Amniotic epithelial cell (primary cell): ENCODE results near the gene RALGAPA2.

Source experiments
- DNase-seq: peaks from one replicate; pipeline ENCODE4 v3.0.0-alpha.2; 2010; ENCODE audit warnings: low read depth

The RALGAPA2 gene

DNA sequence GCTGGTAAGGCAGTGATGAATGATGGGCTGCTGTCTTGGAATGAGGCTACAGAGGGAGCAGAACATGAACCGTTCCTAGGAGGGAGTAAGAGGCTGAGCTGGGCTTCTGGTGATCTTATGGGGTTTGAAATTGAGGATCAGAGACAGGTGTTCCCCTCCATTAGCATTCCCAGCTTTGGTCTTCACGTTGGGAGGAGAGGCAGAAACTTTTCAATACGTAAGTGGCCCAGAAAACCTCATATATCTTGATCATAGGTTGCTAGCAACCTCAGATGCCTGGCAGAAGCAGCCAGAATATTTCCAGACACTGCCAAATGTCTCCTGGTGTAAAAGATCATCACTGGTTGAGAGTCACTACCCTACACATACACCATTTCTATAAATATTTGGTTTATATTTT, 177.4 kb downstream of the RALGAPA2 start:
- no peak for DNase-seq

DNA sequence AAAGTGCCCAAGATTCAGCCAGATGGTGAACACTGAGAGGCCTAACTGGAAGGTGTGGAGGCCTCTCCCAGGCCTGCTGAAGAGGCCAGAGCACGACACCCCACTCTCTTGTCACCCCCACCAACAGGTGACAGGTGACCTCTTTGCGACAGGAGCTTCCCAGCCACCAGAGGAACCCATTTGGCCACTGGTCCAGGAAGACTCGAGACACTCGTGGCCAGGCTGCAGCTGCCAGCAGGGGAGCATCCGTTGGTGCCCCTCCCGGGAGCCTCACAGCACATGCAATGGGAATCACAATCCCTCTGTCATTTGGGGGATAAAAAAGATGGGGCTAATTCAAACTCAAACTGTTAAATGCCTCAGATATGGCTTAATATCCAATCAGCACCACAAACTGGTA, 181.2 kb downstream of the RALGAPA2 start:
- DNase-seq = no peak

DNA sequence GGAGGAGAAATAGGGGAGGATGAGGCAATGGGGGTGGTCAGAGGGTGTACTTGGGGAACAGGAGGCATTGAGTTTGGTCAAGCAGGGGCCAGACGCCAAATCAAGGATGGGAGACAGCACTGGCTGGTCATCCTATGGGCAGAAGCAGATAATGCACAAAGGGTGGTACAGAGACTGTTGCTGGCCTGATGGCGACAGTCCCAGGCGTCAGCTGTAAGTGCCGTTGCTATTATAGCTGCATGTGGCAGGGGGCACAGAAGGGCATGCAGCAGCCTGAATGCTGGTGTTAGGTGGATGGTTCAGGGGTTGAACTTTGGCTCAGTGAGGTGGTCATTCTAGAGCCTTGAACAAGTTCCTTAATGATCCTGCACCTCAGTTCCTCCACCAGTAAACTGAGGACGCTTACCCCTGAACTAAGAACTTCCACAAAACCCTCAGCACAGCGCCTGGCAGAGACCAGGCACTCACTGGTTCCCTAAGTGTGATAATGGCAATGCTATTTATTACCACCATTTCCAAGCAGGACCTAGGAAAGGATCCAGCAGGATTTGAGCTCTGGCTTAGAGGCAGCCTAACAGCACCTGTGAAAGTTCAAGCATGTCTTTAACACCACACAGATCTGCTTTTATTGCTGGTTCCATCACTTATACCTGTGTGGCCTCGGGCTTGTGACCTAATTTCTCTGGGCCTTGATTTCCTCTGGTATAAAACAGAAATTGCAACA, 181.9 kb downstream of the RALGAPA2 start:
- DNase-seq = no peak

DNA sequence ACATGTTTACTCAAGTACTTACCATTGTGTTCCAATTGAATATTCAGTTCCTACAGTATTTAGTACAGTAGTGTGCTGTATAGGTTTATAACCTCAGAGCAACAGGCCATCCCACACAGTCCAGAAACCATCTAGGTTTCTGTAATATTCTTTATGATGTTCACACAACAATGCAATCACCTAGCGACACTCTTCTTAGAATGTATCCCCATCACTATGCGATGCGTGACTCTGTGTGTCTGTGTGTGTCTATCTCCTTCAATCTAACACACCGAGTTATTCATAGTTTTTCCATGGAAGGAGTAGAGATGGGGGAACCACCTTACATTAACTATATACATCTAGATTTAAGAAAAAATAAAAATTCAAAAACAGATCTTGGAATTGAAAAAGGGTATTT, 182.8 kb downstream of the RALGAPA2 start:
- DNase-seq = no peak

GRCh38 chr20:20528861-20529260, 183.6 kb downstream of the RALGAPA2 start:
- DNase-seq = no peak

GRCh38 chr20:20527661-20528060, 184.8 kb downstream of the RALGAPA2 start:
- no peak for DNase-seq

GRCh38 chr20:20525756-20526155, 186.7 kb downstream of the RALGAPA2 start:
- DNase-seq = no peak

DNA sequence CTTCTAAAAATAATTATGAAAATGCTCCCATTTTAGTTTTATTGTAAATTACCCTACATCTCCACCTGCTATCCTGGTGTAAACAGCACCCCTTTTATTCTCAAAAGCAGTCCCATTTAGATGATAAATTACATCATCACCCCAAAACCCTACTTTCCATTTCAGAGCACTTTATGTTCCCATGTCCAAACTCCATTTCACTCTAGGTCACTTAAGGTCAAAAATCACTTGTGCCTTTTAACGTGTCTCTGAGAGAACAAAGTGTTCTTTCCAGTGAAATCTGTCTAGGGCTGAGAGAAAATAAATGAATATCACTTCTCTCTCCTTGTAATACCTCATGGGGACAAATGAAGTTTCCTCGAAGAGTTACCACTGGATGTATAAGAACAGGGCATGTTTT, 187.2 kb downstream of the RALGAPA2 start:
- no peak for DNase-seq

- DNase-seq = no peak
Measured at GRCh38 chr20:20524756-20525155, 187.7 kb downstream of the RALGAPA2 start.

DNA sequence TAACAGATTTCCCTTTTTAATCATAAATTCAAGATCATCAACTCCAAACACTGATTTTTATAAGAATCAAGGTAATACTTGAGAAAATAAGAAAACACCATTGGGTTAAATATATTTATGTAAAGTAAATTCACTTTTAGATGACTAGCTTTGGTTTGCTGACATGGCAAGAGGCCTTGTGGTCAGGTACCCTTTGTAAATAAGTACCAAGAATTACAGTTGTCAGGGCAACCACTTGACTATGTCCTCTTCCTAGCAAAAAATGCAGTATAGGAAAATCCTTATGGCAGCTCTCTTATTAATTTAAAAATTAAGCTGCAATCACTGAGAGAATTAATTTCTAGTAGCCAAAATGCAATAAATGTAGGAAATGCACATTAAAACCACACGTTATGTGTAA, 190.7 kb downstream of the RALGAPA2 start:
- DNase-seq = peak; percentile 17

- peak; percentile 83 for DNase-seq
Measured at GRCh38 chr20:20520776-20521175, 191.7 kb downstream of the RALGAPA2 start.

- DNase-seq = no peak
Measured at GRCh38 chr20:20519269-20519668, 193.2 kb downstream of the RALGAPA2 start.

GRCh38 chr20:20518263-20518662, 194.2 kb downstream of the RALGAPA2 start:
- no peak for DNase-seq

DNA sequence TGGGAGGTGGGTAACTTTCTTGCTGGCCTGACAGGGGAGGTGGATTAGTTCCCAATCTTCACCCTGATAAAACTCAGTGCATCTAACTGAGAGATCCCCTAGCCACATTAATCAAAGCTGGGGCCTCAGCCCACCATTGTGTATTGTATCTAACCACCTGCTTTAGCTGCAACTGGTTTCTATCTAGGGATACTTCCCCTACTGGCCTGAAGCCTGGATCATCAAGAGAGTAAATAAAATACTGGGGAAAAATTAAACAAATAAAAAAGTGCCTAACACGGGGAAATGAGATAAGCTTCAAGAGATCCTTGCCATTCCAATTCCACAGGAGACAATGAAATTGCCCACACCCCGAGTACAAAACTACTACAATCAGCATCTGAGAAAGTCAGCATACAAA, 195.1 kb downstream of the RALGAPA2 start:
- no peak for DNase-seq

GRCh38 chr20:20513720-20514119, 198.7 kb downstream of the RALGAPA2 start:
- DNase-seq = no peak

GRCh38 chr20:20505554-20505953, 206.9 kb downstream of the RALGAPA2 start:
- DNase-seq = no peak

DNA sequence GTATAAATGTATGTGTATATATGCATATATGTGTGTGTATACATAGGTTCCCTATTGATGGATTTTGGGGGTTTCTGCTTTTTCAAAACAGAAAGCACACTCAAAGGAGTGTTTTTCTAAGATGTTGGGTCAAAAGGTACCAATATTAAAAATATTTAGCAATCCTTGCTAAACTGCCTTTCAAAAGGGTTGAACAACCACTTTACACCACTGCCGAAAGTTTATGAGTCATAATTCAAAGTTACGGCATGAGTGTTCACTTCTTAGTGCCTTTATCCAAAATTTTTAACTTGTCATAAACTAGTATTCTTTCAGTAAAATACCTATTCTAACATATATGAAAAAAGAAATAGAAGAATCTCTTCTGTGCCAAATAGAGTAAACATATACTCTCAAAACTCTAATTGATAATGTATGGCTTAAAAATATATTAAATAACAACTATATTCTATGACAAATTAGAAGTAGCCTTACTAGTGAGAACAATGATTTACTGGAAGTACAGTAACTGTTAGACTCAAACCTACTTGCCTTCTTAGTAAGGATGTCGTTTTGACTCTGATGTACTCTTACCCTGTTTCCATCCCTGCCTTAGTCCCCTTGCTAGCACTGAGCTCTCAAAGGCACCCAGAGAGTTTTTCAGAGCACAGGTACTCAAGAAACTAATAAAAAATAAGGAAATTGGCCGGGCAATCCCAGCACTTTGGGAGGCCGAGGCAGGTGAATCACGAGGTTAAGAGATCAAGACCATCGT, 208.5 kb downstream of the RALGAPA2 start:
- no peak for DNase-seq

DNA sequence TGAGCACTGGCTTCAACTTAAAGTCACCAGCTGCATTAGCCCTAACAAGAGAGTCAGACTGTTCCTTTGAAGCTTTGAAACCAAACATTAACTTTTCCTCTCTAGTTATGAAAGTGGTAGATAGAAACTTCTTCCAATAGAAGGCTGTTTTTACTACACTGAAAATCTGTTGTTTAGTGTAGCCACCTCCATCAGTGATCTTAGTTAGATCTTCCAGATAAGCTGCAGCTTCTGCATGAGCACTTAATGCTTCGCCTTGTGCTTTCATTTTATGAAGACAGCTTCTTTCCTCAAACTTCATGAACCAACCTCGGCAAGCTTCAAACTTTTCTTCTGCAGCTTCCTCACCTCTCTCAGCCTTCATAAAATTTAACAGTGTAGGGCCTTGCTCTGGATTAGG, 211.3 kb downstream of the RALGAPA2 start:
- DNase-seq = no peak

GRCh38 chr20:20500312-20500711, 212.1 kb downstream of the RALGAPA2 start:
- no peak for DNase-seq

DNA sequence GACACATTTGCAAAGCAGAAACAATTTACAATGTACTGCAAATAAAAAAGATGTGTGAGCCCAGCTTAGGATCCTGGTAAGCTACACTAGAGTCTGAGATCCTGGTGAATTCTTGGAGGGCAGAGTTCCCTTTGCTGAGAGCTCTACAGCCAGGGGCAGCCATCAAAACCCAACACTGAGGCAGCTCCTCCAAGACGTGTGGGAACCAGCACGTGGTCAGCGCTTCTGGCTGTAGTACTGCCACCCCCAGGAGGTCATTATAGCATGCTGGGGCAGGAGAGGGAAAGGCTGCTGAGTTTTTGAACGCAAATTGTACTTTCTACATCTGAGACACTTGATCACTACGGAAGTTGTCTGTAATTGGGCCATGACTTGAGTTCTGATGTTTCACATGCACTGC, 213.0 kb downstream of the RALGAPA2 start:
- no peak for DNase-seq

DNA sequence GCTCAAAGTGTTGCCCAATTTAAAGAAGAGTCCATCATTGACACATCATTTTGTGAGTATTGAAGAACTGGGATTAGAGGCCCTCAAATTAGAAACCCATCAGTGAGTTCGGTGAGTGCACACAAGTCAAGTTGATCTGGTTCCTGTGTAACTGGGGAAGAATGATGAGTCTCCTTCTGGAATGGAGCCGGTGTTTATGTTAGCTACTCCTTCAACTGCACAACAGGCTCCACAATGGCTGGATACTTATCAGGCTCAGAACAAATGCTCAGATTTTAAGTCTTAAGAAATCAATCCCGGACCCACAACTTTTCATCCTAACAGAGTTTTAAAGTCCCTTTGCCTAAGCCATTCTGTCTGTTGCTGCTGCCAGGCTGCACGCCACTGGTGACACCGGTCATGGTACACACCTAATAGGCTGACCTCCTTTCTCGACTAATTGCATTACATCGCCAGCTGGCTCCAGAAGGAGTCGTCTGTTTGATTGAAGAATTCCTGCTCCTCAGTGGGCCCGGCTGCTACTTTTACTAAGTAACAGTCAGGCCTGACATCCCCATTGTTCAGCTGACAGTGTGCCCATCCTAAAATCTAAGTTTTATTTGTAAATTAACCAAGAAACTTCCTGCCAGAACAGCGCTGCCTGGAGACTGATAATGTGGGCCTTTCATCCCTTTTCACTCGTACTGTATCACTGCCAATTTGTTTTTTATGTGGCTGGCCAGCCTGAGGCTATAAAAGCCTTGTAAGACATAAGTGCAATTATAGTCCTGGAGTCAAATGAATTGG, 214.2 kb downstream of the RALGAPA2 start:
- no peak for DNase-seq

DNA sequence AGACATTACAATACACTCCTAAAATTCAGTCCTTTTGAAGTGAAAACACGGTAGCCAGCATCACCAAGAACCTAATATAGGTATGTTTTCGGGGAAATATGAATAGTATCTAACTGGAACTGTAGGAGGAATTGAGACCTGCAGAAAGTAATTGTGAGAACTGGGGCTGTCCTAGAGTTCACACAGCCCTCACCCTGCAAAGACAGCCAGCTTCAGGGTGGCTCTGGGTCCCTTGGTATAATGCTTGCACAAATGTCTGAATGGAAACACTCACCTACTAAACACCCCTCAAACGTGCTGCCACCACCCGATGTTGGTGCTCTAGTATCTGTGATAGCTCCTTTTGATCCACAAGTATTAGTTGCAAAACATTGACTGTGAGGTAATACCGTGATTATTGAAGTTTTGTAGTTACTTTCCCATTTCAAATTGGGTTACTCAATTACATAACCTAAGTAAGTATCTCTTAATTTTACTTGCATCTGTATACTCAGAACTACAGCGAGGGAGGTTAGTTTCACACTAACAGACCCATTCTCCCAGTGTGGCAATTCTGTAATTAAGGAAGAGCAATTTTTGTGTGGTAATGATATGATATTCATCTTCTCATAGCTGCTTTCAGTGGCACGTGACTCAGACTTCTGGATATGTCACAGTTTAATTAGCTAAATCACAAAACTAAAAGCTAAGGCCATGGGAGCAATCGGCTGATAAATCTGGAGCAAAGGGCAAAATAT, 215.0 kb downstream of the RALGAPA2 start:
- DNase-seq = no peak
